HUDEP-2 (cell line): ENCODE measurements around the gene PHLDB3.

ENCODE experiments used
- DNase-seq, 76 experiments: peaks; one replicate each; lab custom pipeline; 2025; ENCODE audit not compliant: unreplicated experiment in 76 of 76; lab: John Stamatoyannopoulos, UW

PHLDB3 gene

GRCh38 chr19:43501661-43502418, 2.7 kb downstream of the PHLDB3 start:
- no peak for DNase-seq

GRCh38 chr19:43499042-43499441, 5.5 kb downstream of the PHLDB3 start:
- no peak for DNase-seq

- DNase-seq = no peak
Observed at GRCh38 chr19:43498233-43498842, 6.2 kb downstream of the PHLDB3 start.

GRCh38 chr19:43496960-43497359, 7.6 kb downstream of the PHLDB3 start:
- no peak for DNase-seq

- no peak for DNase-seq
Observed at GRCh38 chr19:43495082-43495481, 9.5 kb downstream of the PHLDB3 start.

GRCh38 chr19:43490759-43491158, 13.8 kb downstream of the PHLDB3 start:
- no peak for DNase-seq

GRCh38 chr19:43489979-43490599, 14.5 kb downstream of the PHLDB3 start:
- no peak for DNase-seq

- no peak for DNase-seq
Observed at GRCh38 chr19:43489310-43489709, 15.2 kb downstream of the PHLDB3 start.

GRCh38 chr19:43488179-43488578, 16.4 kb downstream of the PHLDB3 start:
- DNase-seq = no peak

- DNase-seq = no peak
Observed at GRCh38 chr19:43486412-43486811, 18.1 kb downstream of the PHLDB3 start.

- DNase-seq = no peak
Observed at GRCh38 chr19:43485951-43486350, 18.6 kb downstream of the PHLDB3 start.

- DNase-seq = no peak
Observed at GRCh38 chr19:43483281-43483680, 21.3 kb downstream of the PHLDB3 start.

- no peak for DNase-seq
Observed at GRCh38 chr19:43482193-43482592, 22.4 kb downstream of the PHLDB3 start.

- no peak for DNase-seq
Observed at GRCh38 chr19:43481701-43482100, 22.8 kb downstream of the PHLDB3 start.

- DNase-seq = no peak
Observed at GRCh38 chr19:43480574-43480973, 24.0 kb downstream of the PHLDB3 start.

GRCh38 chr19:43479961-43480561, 24.5 kb downstream of the PHLDB3 start:
- DNase-seq = no peak

GRCh38 chr19:43479226-43479625, 25.3 kb downstream of the PHLDB3 start:
- no peak for DNase-seq

- no peak for DNase-seq
Observed at GRCh38 chr19:43478323-43478722, 26.2 kb downstream of the PHLDB3 start.

- DNase-seq = no peak
Observed at GRCh38 chr19:43476606-43477005, 27.9 kb downstream of the PHLDB3 start.

- peak in 75 of 76 experiments; percentile 22 to 97 (median 85) for DNase-seq
Observed at GRCh38 chr19:43474986-43475705, 29.4 kb downstream of the PHLDB3 start.

- no peak for DNase-seq
Observed at GRCh38 chr19:43474487-43474886, 30.1 kb downstream of the PHLDB3 start.
